Measurements from ENCODE around the gene TRIOBP. TPM values are rescaled to one million over a fixed set of nuclear protein-coding genes. Genes with fewer than 3 reads are reported as not detected.

Gene TRIOBP
- total and polyA plus RNA-seq, 2 donors (not counting 1 experiment from before 2014, with no cell fraction given), result 32.9 to 131 TPM

DNA sequence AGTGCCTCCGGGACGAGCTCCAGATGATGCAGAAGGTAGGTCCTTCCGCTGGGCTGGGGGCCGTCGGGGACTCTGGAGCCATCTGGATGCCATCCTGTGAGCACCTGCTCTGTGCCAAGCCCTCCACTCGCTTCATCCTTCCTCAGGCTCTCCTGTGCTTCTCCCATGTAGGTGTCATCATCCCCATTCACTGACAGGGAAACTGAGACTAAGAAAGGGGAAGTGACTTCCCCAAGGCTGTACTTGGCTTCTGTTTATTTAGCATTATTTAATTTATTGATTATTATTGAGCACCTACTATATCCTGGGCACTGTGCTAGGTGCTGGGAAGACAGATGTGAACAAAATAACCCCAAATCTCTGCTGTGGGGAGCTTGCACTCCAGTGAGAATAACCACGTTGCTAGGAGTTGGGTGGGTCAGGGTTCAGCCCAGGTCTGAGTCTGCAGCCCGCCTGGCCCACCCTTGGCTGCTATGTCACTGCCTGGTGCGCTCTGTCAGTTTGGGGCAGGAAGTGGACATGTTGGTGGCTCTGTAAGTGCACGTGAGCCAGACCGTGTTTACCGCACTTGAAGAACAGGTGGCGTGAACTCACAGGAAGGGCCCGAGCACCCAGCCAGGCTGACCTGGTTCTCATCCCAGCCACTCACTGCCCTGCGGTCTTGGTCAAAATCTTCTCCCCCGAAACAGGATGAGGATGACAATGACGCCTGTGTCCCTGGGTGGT, 75.0 kb downstream of the TRIOBP start:
- Histone ChIP-seq H3K27ac (ENCODE audit: insufficient read depth, low read length) (no peak overlapping the region), H3K79me2 (ENCODE audit: control insufficient read depth, insufficient read depth, low read length) (no peaks in the 10 kb centered on the region), H3K27me3 (ENCODE audit: control insufficient read depth, insufficient read depth, low read length) (no peaks in the 10 kb centered on the region), H3K36me3 (ENCODE audit: control insufficient read depth, insufficient read depth, low read length) (peaks cover 39% of the 10 kb centered on the region), H3K4me1 (ENCODE audit: control insufficient read depth, extremely low read depth, insufficient read depth, low read length) (peaks cover 20% of the 10 kb centered on the region), H3K4me2 (ENCODE audit: extremely low read depth, insufficient read depth, low read length) (no peak overlapping the region), H4K20me1 (ENCODE audit: control insufficient read depth, extremely low read depth, insufficient read depth, low read length) (no peaks in the 10 kb centered on the region), H2AFZ (ENCODE audit: low read length) (no peak overlapping the region), H3K9me3 (ENCODE audit: control insufficient read depth, insufficient read depth, low read depth, low read length) (no peaks in the 10 kb centered on the region), H3K4me3 (replicated peaks in 1 of 4; ENCODE audit: control extremely low read depth in 1 of 4, insufficient read depth in 1 of 4, low read depth in 3 of 4, low read length in 4 of 4) (no peak overlapping the region), H3K9ac (ENCODE audit: insufficient read depth, low read length) (no peak overlapping the region)
- no peak for TF ChIP-seq EZH2 (IDR thresholded peaks at IDR 0.05; ENCODE audit: low read length, missing control alignments)
- no peak for DNase-seq (ENCODE audit: low read depth in 2 of 2)

DNA sequence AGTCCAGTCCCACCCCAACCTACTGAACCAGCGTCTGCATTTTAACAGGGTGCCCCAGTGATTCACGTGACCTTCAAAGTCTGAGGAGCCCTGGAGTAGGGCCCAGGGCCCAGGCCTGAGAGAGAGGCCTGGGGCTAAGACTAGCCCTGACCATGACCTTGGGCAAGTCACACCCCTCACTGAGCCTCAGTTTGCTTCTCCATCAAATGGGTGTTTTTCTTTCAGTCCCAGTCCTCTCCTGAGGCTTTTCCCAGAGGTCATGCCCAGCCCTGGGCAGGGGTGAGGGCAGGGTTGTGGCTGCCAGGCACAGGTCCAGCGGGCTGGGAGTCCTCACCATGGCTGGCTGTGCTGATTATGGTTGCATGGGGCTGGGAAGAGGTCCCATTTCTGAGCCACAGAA, 77.9 kb downstream of the TRIOBP start:
- TF ChIP-seq, protein P1, sequence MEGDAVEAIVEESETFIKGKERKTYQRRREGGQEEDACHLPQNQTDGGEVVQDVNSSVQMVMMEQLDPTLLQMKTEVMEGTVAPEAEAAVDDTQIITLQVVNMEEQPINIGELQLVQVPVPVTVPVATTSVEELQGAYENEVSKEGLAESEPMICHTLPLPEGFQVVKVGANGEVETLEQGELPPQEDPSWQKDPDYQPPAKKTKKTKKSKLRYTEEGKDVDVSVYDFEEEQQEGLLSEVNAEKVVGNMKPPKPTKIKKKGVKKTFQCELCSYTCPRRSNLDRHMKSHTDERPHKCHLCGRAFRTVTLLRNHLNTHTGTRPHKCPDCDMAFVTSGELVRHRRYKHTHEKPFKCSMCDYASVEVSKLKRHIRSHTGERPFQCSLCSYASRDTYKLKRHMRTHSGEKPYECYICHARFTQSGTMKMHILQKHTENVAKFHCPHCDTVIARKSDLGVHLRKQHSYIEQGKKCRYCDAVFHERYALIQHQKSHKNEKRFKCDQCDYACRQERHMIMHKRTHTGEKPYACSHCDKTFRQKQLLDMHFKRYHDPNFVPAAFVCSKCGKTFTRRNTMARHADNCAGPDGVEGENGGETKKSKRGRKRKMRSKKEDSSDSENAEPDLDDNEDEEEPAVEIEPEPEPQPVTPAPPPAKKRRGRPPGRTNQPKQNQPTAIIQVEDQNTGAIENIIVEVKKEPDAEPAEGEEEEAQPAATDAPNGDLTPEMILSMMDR (conservative IDR thresholded peaks at IDR 0.05 in 1 of 2, IDR thresholded peaks at IDR 0.05 in 1 of 2; ENCODE audit: low read depth in 1 of 2, low read length in 2 of 2), result no peak
- TF ChIP-seq EZH2 (IDR thresholded peaks at IDR 0.05; ENCODE audit: low read length, missing control alignments), result no peak
- Histone ChIP-seq H3K9me3 (ENCODE audit: control insufficient read depth, insufficient read depth, low read depth, low read length) (no peaks in the 10 kb centered on the region), H3K4me3 (replicated peaks in 1 of 4; ENCODE audit: control extremely low read depth in 1 of 4, insufficient read depth in 1 of 4, low read depth in 3 of 4, low read length in 4 of 4) (no peak overlapping the region), H4K20me1 (ENCODE audit: control insufficient read depth, extremely low read depth, insufficient read depth, low read length) (no peaks in the 10 kb centered on the region), H3K36me3 (ENCODE audit: control insufficient read depth, insufficient read depth, low read length) (peaks cover 28% of the 10 kb centered on the region), H2AFZ (ENCODE audit: low read length) (no peak overlapping the region), H3K27ac (ENCODE audit: insufficient read depth, low read length) (peak overlapping the region; percentile 96), H3K4me2 (ENCODE audit: extremely low read depth, insufficient read depth, low read length) (no peak overlapping the region), H3K27me3 (ENCODE audit: control insufficient read depth, insufficient read depth, low read length) (no peaks in the 10 kb centered on the region), H3K9ac (ENCODE audit: insufficient read depth, low read length) (no peak overlapping the region), H3K79me2 (ENCODE audit: control insufficient read depth, insufficient read depth, low read length) (no peaks in the 10 kb centered on the region), H3K4me1 (ENCODE audit: control insufficient read depth, extremely low read depth, insufficient read depth, low read length) (peaks cover 25% of the 10 kb centered on the region)
- no peak for DNase-seq (ENCODE audit: low read depth in 2 of 2)

DNA sequence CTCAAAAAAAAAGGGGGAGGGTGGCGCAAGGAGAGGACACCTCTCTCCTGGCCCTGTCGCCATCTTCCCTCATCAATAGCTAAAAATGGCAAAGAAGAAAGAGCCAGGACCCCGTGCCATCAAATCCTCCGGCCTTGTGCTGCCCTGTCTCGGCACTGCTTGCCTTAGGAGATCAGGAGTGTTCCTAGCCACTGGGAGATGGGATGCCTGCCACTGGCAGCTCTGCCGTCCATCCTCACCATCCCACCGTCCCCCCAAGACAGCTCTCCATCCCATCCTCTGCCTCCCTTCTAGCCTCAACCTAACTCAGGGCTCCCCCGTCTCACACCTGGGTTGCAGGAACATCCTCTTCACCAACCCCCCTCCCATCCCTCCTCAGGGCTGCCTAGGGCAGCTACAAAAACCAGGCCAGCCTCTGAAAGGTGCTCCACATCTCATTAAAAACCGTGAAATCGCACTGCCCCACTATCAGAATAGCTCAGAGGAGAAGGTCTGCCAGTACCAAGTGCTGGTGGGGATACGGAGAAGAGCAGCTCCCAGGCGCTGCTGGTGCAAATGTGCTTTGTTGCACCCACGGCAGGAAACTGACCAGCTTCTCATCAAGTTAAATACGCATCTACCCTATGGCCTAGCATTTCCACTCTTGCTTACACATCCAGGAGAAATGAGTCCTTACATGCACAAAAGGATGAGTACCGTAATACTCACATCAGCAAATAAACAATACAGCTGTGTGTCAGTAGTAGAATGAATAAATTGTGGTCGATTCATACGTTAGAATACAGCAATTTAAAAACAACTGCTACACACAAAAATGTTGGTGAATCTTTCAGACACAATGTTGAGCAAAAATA, 79.2 kb downstream of the TRIOBP start:
- no peak overlapping the region for H3K4me2 ChIP-seq (ENCODE audit: extremely low read depth, insufficient read depth, low read length)
- no peaks in the 10 kb centered on the region for H4K20me1 ChIP-seq (ENCODE audit: control insufficient read depth, extremely low read depth, insufficient read depth, low read length)
- H2AFZ ChIP-seq (ENCODE audit: low read length), result no peak overlapping the region

More for the DNA sequence above, 79.2 kb downstream of the TRIOBP start:
- H3K4me3 ChIP-seq (replicated peaks in 1 of 4; ENCODE audit: control extremely low read depth in 1 of 4, insufficient read depth in 1 of 4, low read depth in 3 of 4, low read length in 4 of 4), result no peak overlapping the region
- peak overlapping the region; percentile 23 for H3K9ac ChIP-seq (ENCODE audit: insufficient read depth, low read length)
- H3K27me3 ChIP-seq (ENCODE audit: control insufficient read depth, insufficient read depth, low read length), result no peaks in the 10 kb centered on the region
- peaks cover 25% of the 10 kb centered on the region for H3K4me1 ChIP-seq (ENCODE audit: control insufficient read depth, extremely low read depth, insufficient read depth, low read length)
- no peaks in the 10 kb centered on the region for H3K9me3 ChIP-seq (ENCODE audit: control insufficient read depth, insufficient read depth, low read depth, low read length)
- TF ChIP-seq EZH2 (IDR thresholded peaks at IDR 0.05; ENCODE audit: low read length, missing control alignments), result no peak
- TF ChIP-seq, protein P1 (conservative IDR thresholded peaks at IDR 0.05 in 1 of 2, IDR thresholded peaks at IDR 0.05 in 1 of 2; ENCODE audit: low read depth in 1 of 2, low read length in 2 of 2), result no peak
- peaks cover 28% of the 10 kb centered on the region for H3K36me3 ChIP-seq (ENCODE audit: control insufficient read depth, insufficient read depth, low read length)
- peak; percentile 83 to 84 for DNase-seq (ENCODE audit: low read depth in 2 of 2)
- peak overlapping the region; percentile 96 for H3K27ac ChIP-seq (ENCODE audit: insufficient read depth, low read length)
- no peaks in the 10 kb centered on the region for H3K79me2 ChIP-seq (ENCODE audit: control insufficient read depth, insufficient read depth, low read length)
